T-helper 22 cell (primary cell): ENCODE results near the gene LIG3.
"Not testable (repeated sequence)": the region's sequence is repeated elsewhere in the genome, so short reads cannot be mapped to it uniquely, and the experiment has no call there.

ENCODE experiments used
- DNase-seq: peaks from one replicate; pipeline ENCODE4 v3.0.0-alpha.2; 2020; ENCODE audit warnings: low read depth

LIG3 gene

GRCh38 chr17:35041390-35041789 lies 61.1 kb downstream of the LIG3 start:
- no peak for DNase-seq

GRCh38 chr17:35044181-35044580 lies 63.9 kb downstream of the LIG3 start:
- no peak for DNase-seq

- not testable (repeated sequence) for DNase-seq
These were observed 65.2 kb downstream of the LIG3 start for GRCh38 chr17:35045458-35045979.

GRCh38 chr17:35046245-35046644 lies 65.9 kb downstream of the LIG3 start:
- DNase-seq = no peak

GRCh38 chr17:35046740-35047283 lies 66.5 kb downstream of the LIG3 start:
- DNase-seq = peak; percentile 47

GRCh38 chr17:35048685-35049379 lies 68.5 kb downstream of the LIG3 start:
- no peak for DNase-seq

- no peak for DNase-seq
These were observed 69.9 kb downstream of the LIG3 start for GRCh38 chr17:35050170-35050569.

GRCh38 chr17:35051183-35051578 lies 70.9 kb downstream of the LIG3 start:
- peak; percentile 44 for DNase-seq

GRCh38 chr17:35051579-35052240 lies 71.4 kb downstream of the LIG3 start:
- DNase-seq = no peak

- no peak for DNase-seq
These were observed 71.9 kb downstream of the LIG3 start for GRCh38 chr17:35052241-35052610.

GRCh38 chr17:35052780-35053179 lies 72.5 kb downstream of the LIG3 start:
- no peak for DNase-seq

- no peak for DNase-seq
These were observed 72.9 kb downstream of the LIG3 start for GRCh38 chr17:35053204-35053603.

GRCh38 chr17:35056013-35056412 lies 75.7 kb downstream of the LIG3 start:
- no peak for DNase-seq

GRCh38 chr17:35057332-35057915 lies 77.1 kb downstream of the LIG3 start:
- no peak for DNase-seq
